H1 (cell line): Measurements from ENCODE around the gene IL17D. TPM values are rescaled to one million over a fixed set of nuclear protein-coding genes. Genes with fewer than 3 reads are reported as not detected.
A peak's percentile ranks its signal among the peaks of the same experiment; 100 is the strongest.

ENCODE experiments used
- CTCF ChIA-PET: fragments of 300-600 bp; sonication (Branson Sonifier 250); formaldehyde crosslinking; loops from one replicate; lab custom pipeline; 2021; ENCODE audit not compliant: partially characterized antibody; lab: Charles Lee
- POLR2A ChIA-PET: fragments of 300-600 bp; sonication (Branson Sonifier 250); formaldehyde crosslinking; loops from one replicate; lab custom pipeline; 2021; ENCODE audit warnings: inconsistent platforms; ENCODE audit not compliant: partially characterized antibody; lab: Charles Lee
- DNase-seq, 2 experiments: peaks; one replicate each; pipeline versions ENCODE4 v3.0.0 to v3.0.0-alpha.2; 2010 to 2022; ENCODE audit warnings: low spot score in 2 of 2, low read depth in 1 of 2, mixed read lengths in 1 of 2
- FAIRE-seq: peaks from 2 replicates; lab custom pipeline; 2011; peaks lifted over from hg19 to GRCh38; lab: Jason Lieb, UNC
- H2AFZ ChIP-seq: 2 replicates; pipeline ENCODE4 v1.8.1; 2012; ENCODE audit warnings: low read length, inconsistent platforms
- H2AK5ac ChIP-seq: 2 replicates; pipeline ENCODE4 v1.6.1; 2013; ENCODE audit warnings: low read depth, low read length
- H2BK120ac ChIP-seq: replicated peaks from 2 replicates; pipeline ENCODE3; 2013; ENCODE audit warnings: low read depth, low read length, inconsistent platforms
- H2BK12ac ChIP-seq: 2 replicates; pipeline ENCODE4 v1.6.1; 2013; ENCODE audit warnings: low read depth, low read length
- H2BK15ac ChIP-seq: 2 replicates; pipeline ENCODE4 v1.6.1; 2013; ENCODE audit warnings: low read length
- H2BK20ac ChIP-seq: 2 replicates; pipeline ENCODE4 v1.6.1; 2013; ENCODE audit warnings: low read length
- H2BK5ac ChIP-seq: 2 replicates; pipeline ENCODE4 v1.6.1; 2013; ENCODE audit warnings: low read depth, low read length
- H3K14ac ChIP-seq: 2 replicates; pipeline ENCODE4 v1.6.1; 2013; ENCODE audit warnings: inconsistent platforms; ENCODE audit not compliant: insufficient read length
- H3K18ac ChIP-seq: 2 replicates; pipeline ENCODE4 v1.6.1; 2013; ENCODE audit warnings: low read length; ENCODE audit errors: extremely low read depth
- H3K23ac ChIP-seq: 2 replicates; pipeline ENCODE4 v1.6.1; 2013; ENCODE audit warnings: inconsistent platforms; ENCODE audit not compliant: insufficient read length
- H3K23me2 ChIP-seq: 2 replicates; pipeline ENCODE4 v1.6.1; 2013; ENCODE audit warnings: low read depth, low read length
- H3K27ac ChIP-seq: 2 replicates; pipeline ENCODE4 v1.6.1; 2011; ENCODE audit warnings: low read depth, low read length, inconsistent platforms
- H3K27me3 ChIP-seq, 4 experiments: replicated peaks in 1 of 4; 1 replicate in 1 of 4; 2 replicates in 3 of 4; pipeline versions ENCODE4 v1.6.1 to v1.8.1; 2011 to 2013; ENCODE audit warnings: low read length in 3 of 4, mild to moderate bottlenecking in 3 of 4, inconsistent platforms in 2 of 4, mixed read lengths in 2 of 4, moderate library complexity in 1 of 4; ENCODE audit not compliant: control insufficient read depth in 3 of 4, insufficient read depth in 3 of 4; ENCODE audit errors: extremely low read depth in 1 of 4
- H3K36me3 ChIP-seq, 4 experiments: 2 replicates each; pipeline versions ENCODE4 v1.6.1 to v1.8.1; 2011 to 2013; ENCODE audit warnings: mild to moderate bottlenecking in 4 of 4, low read length in 3 of 4, moderate library complexity in 2 of 4, control low read depth in 1 of 4, inconsistent platforms in 1 of 4; ENCODE audit not compliant: insufficient read depth in 4 of 4, control insufficient read depth in 2 of 4
- H3K4ac ChIP-seq: replicated peaks from 2 replicates; pipeline ENCODE3; 2013; ENCODE audit warnings: low read length, low read depth, mixed read lengths, inconsistent platforms; ENCODE audit not compliant: insufficient read length
- H3K4me1 ChIP-seq, 4 experiments: replicated peaks in 1 of 4; 1 replicate in 1 of 4; 2 replicates in 3 of 4; pipeline versions ENCODE4 v1.6.1 to v1.8.1; 2011 to 2013; ENCODE audit warnings: low read length in 3 of 4, inconsistent platforms in 2 of 4, mixed read lengths in 1 of 4; ENCODE audit not compliant: insufficient read depth in 4 of 4, control insufficient read depth in 3 of 4
- H3K4me2 ChIP-seq, 2 experiments: 2 replicates each; pipeline versions ENCODE4 v1.6.1 to v1.8.1; 2011 to 2013; ENCODE audit warnings: low read depth in 2 of 2, low read length in 2 of 2, control low read depth in 1 of 2, inconsistent platforms in 1 of 2, mild to moderate bottlenecking in 1 of 2; ENCODE audit not compliant: insufficient read depth in 1 of 2
- H3K4me3 ChIP-seq, 4 experiments: fragments of 200-600, 300-600 bp in 1 of 4; sonication (generic), shearing (Covaris generic), sonication (Bioruptor Twin) in 1 of 4; 2 replicates each; pipeline versions ENCODE4 v1.5.1 to v1.8.1; 2011 to 2016; ENCODE audit warnings: low read length in 4 of 4, low read depth in 3 of 4, control low read depth in 2 of 4, inconsistent platforms in 2 of 4, mild to moderate bottlenecking in 2 of 4, mixed read lengths in 1 of 4, moderate library complexity in 1 of 4; ENCODE audit not compliant: insufficient read depth in 2 of 4; ENCODE audit errors: extremely low read depth in 1 of 4
- H3K56ac ChIP-seq: replicated peaks from 2 replicates; pipeline ENCODE3; 2013; ENCODE audit warnings: low read depth, mild to moderate bottlenecking, mixed read lengths, low read length, inconsistent platforms; ENCODE audit not compliant: insufficient read length
- H3K79me1 ChIP-seq: 2 replicates; pipeline ENCODE4 v1.6.1; 2013; ENCODE audit warnings: low read depth, low read length, control low read depth
- H3K79me2 ChIP-seq, 2 experiments: 2 replicates each; pipeline versions ENCODE4 v1.6.1 to v1.8.1; 2012 to 2013; ENCODE audit warnings: low read length in 2 of 2, mild to moderate bottlenecking in 2 of 2, inconsistent platforms in 1 of 2; ENCODE audit not compliant: insufficient read depth in 2 of 2, control insufficient read depth in 1 of 2
- H3K9ac ChIP-seq, 4 experiments: replicated peaks in 1 of 4; 1 replicate in 1 of 4; 2 replicates in 3 of 4; pipeline versions ENCODE4 v1.6.1 to v1.8.1; 2011 to 2013; ENCODE audit warnings: low read depth in 3 of 4, low read length in 3 of 4, control low read depth in 2 of 4, mild to moderate bottlenecking in 2 of 4, moderate library complexity in 2 of 4, inconsistent platforms in 1 of 4; ENCODE audit errors: extremely low read depth in 1 of 4
- H3K9me3 ChIP-seq, 2 experiments: 2 replicates each; pipeline versions ENCODE4 v1.6.1 to v1.8.1; 2012 to 2013; ENCODE audit warnings: mild to moderate bottlenecking in 2 of 2, moderate library complexity in 2 of 2, control low read depth in 1 of 2, inconsistent platforms in 1 of 2, low read depth in 1 of 2, low read length in 1 of 2, mixed read lengths in 1 of 2; ENCODE audit not compliant: insufficient read depth in 2 of 2
- H4K20me1 ChIP-seq, 2 experiments: replicated peaks in 1 of 2; 2 replicates each; pipeline versions ENCODE3 to v1.8.1; 2011 to 2013; ENCODE audit warnings: inconsistent platforms in 2 of 2, low read length in 2 of 2, mild to moderate bottlenecking in 1 of 2; ENCODE audit not compliant: insufficient read depth in 2 of 2, control insufficient read depth in 1 of 2
- H4K5ac ChIP-seq: 2 replicates; pipeline ENCODE4 v1.6.1; 2013; ENCODE audit warnings: low read length, low read depth, mixed read lengths, inconsistent platforms; ENCODE audit not compliant: insufficient read length
- H4K8ac ChIP-seq: 2 replicates; pipeline ENCODE4 v1.8.0; 2013; ENCODE audit warnings: mild to moderate bottlenecking, moderate library complexity, low read length, inconsistent platforms; ENCODE audit not compliant: insufficient read depth; ENCODE audit errors: extremely low read depth
- H4K91ac ChIP-seq: replicated peaks from 2 replicates; pipeline ENCODE3; 2013; ENCODE audit warnings: low read length, mixed read lengths, inconsistent platforms; ENCODE audit not compliant: insufficient read length
- ATF2 ChIP-seq: IDR thresholded peaks from 2 replicates; pipeline ENCODE4 v1.6.1; 2012; ENCODE audit warnings: low read length, inconsistent platforms
- E2F6 ChIP-seq: IDR thresholded peaks from 2 replicates; pipeline ENCODE4 v1.6.1; 2012; ENCODE audit warnings: inconsistent platforms
- whole genome bisulfite sequencing, 2 experiments: shearing (Covaris generic) in 1 of 2; methylation state at CpG; one replicate each; pipeline versions ENCODE4 v1.1.6 to v1.1.7; 2013 to 2015; ENCODE audit warnings: low lambda C conversion rate in 2 of 2, mixed read lengths in 2 of 2, inconsistent platforms in 1 of 2, low coverage in 1 of 2, missing lambda C conversion rate in 1 of 2; ENCODE audit not compliant: insufficient replicate concordance in 2 of 2, insufficient coverage in 1 of 2, insufficient read length in 1 of 2; ENCODE audit errors: extremely low coverage in 1 of 2, missing lambda C conversion rate in 1 of 2; 5-methylcytosine and 5-hydroxymethylcytosine counted together
- polyA plus RNA-seq, 7 experiments: library from polyadenylated mRNA; depleted of rRNA in 3 of 7; stranded (reverse) in 5 of 7; unstranded in 2 of 7; fragments of >200 nt in 5 of 7; fragments of 200-250 nt in 2 of 7; gene quantifications; 1 replicate in 5 of 7; 2 replicates in 1 of 7; 4 replicates in 1 of 7; pipeline versions ENCODE4 v1.2.1 to v1.2.3, GENCODE V29; 2011 to 2013; ENCODE audit warnings: missing spikeins in 2 of 7, mixed read lengths in 2 of 7
- total RNA-seq: library from RNA; stranded (reverse); fragmentation: NEBNext Ultra II Directional; extraction: Animal tissue kit (Norgen Biotek cat#: 25700); gene quantifications from 2 replicates; pipeline ENCODE4 v1.2.1, GENCODE V29; 2021

Gene IL17D
- total and polyA plus RNA-seq, 2 of the 8 experiments (the other 6 are each of a cell fraction or from before 2014, with no cell fraction given) = 0.56 to 0.59 TPM

- Histone ChIP-seq H3K4me3 (peak overlapping the region; percentile 58 to 77 (median 62); a peak in 6 of 8 replicates), H3K27me3 (peaks cover 5 to 25% (median 20%) of the 10 kb centered on the region in 4 experiments)
- no peak for FAIRE-seq
Measured at GRCh38 chr13:20702530-20702914, 977 bp upstream of the IL17D start.

More at GRCh38 chr13:20702530-20702914, 977 bp upstream of the IL17D start:
- H2BK5ac ChIP-seq = no peak overlapping the region
- no peak overlapping the region for H3K14ac ChIP-seq
- peaks cover 0 to 6% (median under 1%) of the 10 kb centered on the region in 4 experiments; a peak in 5 of 7 replicates for H3K4me1 ChIP-seq
- H2BK120ac ChIP-seq = no peak overlapping the region
- CTCF ChIA-PET = no interaction called here
- no peak overlapping the region for H2AFZ ChIP-seq
- H3K56ac ChIP-seq = no peak overlapping the region
- no peaks in the 10 kb centered on the region for H3K36me3 ChIP-seq
- H4K8ac ChIP-seq = no peak overlapping the region
- H3K4me2 ChIP-seq = peak overlapping the region; percentile 65 to 91
- no peak overlapping the region for H3K18ac ChIP-seq
- peaks cover 9% of the 10 kb centered on the region for H3K23me2 ChIP-seq
- no peaks in the 10 kb centered on the region for H3K9me3 ChIP-seq
- no peak overlapping the region for H4K5ac ChIP-seq
- TF ChIP-seq E2F6 = no peak
- no peak for TF ChIP-seq ATF2
- H2BK15ac ChIP-seq = peak overlapping the region; percentile 40; the same call in 1 of the 2 replicates
- WGBS, 2 experiments = 45% methylated on average over 9 of the region's 9 CpGs; no CpG with 5 or more reads in 1 of the 2 experiments
- no peak overlapping the region for H3K9ac ChIP-seq
- H2BK12ac ChIP-seq = no peak overlapping the region
- no peak overlapping the region for H4K91ac ChIP-seq
- H2BK20ac ChIP-seq = no peak overlapping the region
- H3K79me2 ChIP-seq = no peaks in the 10 kb centered on the region
- peaks cover 0 to 1% of the 10 kb centered on the region in 2 experiments for H4K20me1 ChIP-seq
- H3K27ac ChIP-seq = no peak overlapping the region
- H3K79me1 ChIP-seq = no peaks in the 10 kb centered on the region
- H3K4ac ChIP-seq = no peak overlapping the region
- DNase-seq = no peak
- POLR2A ChIA-PET = interaction anchor here (1.0 to 1.6 kb wide), 3 partner anchors 10 to 179 kb away, joined by 3 to 4 read pairs (median 3); no protein-coding TSS in a partner anchor
- no peak overlapping the region for H3K23ac ChIP-seq
- no peak overlapping the region for H2AK5ac ChIP-seq
